ENCODE measurements around the gene BCAM.
"Not testable (repeated sequence)": the region's sequence is repeated elsewhere in the genome, so short reads cannot be mapped to it uniquely, and the experiment has no call there.

The BCAM gene, protein sequence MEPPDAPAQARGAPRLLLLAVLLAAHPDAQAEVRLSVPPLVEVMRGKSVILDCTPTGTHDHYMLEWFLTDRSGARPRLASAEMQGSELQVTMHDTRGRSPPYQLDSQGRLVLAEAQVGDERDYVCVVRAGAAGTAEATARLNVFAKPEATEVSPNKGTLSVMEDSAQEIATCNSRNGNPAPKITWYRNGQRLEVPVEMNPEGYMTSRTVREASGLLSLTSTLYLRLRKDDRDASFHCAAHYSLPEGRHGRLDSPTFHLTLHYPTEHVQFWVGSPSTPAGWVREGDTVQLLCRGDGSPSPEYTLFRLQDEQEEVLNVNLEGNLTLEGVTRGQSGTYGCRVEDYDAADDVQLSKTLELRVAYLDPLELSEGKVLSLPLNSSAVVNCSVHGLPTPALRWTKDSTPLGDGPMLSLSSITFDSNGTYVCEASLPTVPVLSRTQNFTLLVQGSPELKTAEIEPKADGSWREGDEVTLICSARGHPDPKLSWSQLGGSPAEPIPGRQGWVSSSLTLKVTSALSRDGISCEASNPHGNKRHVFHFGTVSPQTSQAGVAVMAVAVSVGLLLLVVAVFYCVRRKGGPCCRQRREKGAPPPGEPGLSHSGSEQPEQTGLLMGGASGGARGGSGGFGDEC

DNA sequence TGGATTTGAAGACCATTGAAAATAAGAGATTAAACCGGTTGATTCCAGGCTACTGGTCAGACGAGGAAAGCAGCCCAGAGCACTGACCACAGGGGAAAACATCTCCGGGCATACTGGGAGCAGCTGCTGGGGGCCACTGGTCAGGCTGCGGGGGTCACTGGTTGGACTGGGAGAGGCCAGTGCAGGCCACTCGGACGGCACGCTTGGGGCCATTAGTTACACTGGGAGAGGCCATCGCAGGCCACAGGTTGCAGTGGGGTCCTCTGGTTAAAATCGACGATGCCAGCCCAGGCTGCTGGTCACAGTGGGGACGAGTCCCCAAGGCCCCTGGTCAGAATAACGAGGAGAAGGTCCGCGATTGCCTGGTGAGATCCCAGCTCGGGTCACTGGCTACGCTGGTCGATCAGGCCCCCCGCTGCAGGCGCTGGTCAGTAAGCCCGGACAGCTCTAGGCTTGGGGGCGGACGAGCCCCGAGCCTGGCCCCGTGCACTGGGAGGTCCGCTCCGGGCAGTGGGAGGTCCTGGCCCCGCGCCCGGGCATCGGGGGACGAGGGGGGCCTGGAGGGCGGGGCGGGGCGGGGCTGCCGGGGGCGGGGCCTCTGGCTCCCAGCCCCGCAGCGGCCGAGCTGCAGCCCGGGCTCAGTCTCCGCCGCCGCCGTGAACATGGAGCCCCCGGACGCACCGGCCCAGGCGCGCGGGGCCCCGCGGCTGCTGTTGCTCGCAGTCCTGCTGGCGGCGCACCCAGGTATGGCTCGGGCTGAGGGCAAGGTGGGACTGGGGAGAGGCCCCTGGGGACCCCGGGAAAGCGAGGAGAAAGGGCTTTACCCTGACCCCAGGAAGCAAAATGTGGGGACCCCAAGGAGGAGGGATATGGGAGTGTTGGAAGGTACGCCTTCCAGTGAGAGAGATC is at the start of gene BCAM:
TSS of gene BCAM (plus strand) at position 641 of the 909 bp plus-strand sequence. CDS start at position 663, 22 bp downstream.
- no peak for DNase-seq

DNA sequence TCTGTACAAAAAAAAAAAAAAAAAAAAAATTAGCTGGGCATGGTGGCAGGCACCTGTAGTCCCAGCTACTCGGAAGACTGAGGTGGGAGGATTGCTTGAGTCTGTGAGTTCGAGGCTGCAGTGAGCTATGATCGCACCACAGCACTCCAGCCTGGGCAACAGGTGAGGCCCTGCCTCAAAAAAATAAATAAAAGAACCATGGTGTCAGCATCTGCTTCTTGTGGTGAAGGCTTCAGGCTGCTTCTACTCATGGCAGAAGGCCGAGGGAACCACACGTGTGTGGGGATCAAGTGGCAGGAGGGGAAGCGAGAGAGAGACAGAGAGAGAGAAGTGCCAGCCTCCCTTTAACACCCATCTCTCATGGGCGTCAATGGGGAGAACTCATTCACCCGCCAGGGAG is 46.9 kb upstream of the BCAM start:
- no peak for DNase-seq

DNA sequence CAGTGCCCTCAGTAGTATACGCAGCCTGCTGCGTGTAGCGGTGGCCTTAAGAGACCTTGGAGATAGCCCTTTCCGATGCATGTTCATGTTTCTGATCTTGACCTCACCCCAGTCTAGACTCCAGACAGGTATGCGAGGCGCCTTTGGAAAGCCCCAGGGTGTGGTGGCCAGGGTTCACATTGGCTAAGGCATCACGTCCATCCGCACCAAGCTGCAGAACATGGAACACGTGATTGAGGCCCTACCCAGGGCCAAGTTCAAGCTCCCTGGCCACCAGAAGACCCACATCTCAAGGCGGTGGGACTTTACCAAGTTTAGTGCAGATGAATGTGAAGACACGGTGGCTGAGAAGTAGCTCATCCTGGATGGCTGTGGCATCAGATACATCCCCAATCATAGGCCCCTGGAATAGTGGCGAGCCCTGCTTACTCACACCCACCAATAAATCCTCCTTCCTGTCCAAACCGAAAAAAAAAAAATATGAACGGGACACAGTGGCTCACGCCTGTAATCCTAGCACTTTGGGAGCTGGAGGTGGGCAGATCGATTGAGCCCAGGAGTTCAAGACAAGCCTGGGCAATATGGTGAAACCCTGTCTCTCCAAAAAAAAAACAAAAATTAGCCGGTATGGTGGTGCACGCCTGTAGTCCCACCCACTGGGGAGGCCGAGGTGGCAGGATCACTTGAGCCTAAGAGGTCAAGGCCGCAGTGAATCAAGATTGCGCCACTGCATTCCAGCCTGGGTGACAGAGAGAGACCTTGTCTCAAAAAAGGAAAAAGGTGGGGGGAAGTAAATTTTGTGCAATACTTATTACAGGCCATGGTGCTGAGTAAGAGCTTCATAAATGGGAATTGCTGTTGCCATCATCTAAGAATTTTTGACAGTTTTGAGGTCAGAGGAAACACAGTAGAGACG is 43.6 kb upstream of the BCAM start:
- DNase-seq = no peak

DNA sequence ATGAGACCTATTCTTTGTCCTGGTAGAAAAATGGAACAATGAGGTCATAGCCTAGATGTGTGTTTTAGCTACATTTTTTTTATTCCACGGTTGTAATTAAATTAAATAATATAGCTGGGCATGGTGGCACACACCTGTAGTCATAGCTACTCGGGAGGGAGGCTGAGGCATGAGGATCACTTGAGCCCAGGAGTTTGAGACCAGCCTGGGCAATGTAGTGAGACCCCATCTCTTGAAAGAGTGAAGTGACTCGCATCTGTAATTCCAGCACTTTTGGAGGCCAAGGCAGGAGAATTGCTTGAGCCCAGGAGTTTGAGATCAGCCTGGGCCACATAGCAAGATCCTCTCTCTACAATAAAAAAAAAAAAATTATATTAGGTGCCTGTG is 43.0 kb upstream of the BCAM start:
- DNase-seq = no peak

DNA sequence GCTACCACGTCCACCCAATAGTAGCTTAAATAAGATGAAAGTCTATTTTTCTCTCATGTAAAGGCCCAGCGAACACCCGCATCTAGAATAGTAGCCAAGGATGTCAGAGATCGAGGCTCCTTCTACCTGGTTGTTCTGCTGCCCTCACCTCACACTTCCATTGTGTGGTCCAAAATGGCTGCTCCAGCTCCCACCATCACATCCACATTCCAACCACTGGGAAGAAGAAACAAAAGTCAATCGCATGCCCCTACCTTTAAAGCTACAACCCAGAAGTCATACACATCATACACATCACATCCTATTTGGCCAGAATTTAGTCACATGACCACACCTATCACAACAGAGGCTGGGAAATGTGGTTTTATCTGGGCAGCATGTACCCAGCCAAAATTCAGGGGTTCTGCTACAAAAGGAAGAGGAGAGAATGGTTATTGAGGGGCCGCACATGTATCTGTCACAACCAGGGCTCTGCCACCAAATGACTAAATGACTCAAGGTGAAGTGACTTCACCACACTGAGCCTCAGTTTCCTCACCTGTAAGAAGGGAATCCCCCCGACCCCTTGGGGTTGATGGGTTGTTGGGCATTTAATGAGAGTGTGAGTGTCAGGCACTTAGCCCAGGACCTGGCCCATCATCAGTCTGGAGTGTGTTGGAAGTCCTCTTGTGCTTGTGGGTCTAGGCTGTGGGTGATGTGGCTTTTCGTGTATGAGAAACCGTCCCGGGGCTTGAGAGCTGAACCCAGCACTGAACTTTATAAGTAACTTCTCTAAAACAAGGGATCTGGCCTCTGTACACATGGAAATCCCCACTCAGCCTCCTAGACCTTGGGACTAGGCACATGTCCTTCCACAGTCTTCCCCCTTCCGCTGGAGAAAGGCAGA is 41.4 kb upstream of the BCAM start:
- no peak for DNase-seq

DNA sequence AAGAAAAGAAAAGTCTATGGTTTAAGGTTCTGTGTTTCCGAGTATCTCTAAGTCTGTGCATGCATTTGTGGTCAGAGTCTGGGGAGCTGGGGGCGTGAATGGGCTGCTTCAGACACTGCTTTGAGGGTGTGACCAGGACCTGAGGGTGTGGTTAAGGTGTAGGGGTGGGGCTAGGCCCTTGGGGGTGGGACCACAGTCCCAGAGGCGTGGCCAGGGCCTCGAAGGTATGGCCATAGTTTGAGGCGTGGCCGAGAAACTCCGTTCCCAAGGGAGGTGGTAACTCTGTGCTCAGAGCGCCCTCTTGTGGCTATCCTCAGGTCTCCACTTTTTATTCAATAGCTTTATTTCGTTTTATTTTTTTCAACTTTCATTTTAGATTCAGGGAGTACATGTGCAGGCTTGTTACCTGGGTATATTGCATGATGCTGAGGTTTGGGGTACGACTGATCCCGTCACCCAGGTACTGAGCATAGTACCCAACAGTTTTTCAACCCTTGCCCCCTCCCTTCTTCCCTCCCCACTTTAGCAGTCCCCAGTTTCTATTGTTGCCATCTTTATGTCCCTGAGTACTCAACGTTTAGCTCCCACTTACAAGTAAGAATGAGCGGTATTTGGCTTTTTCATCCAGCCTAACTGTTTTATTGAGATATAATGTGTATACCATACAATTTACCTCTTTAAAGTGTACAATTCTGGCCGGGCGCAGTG is 38.2 kb upstream of the BCAM start:
- DNase-seq = peak; percentile 97

DNA sequence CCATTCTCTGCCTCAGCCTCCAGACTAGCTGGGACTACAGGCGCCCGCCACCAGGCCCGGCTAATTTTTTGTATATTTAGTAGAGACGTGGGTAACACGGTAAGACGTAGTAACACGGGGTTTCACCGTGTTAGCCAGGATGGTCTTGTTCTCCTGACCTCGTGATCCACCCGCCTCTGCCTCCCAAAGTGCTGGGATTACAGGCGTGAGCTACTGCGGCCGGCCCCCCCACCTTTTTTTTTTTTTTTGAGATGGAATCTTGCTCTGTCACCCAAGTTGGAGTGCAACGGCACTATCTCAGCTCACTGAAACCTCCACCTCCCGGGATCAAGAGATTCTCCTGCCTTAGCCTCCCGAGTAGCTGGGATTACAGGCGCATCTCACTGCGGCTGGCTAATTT is 36.8 kb upstream of the BCAM start:
- DNase-seq = not testable (repeated sequence)

DNA sequence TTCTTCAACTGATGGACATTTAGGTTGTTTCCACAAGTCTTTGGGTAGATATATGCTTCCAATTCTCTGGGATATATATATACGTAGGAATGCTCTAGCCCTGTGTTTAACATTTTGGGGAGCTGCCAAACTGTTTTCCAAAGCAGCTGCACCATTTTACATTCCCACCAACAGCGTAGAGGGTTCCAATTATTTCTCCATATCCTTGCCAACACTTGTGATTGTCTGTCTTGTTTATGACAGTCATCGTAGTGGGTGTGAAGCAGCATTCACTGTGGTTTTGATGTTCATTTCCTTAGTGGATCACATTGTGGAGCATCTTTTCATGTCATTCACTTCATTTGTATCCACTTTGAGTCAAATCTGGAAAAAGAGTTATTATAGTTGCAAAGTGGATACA is 35.9 kb upstream of the BCAM start:
- DNase-seq = no peak

DNA sequence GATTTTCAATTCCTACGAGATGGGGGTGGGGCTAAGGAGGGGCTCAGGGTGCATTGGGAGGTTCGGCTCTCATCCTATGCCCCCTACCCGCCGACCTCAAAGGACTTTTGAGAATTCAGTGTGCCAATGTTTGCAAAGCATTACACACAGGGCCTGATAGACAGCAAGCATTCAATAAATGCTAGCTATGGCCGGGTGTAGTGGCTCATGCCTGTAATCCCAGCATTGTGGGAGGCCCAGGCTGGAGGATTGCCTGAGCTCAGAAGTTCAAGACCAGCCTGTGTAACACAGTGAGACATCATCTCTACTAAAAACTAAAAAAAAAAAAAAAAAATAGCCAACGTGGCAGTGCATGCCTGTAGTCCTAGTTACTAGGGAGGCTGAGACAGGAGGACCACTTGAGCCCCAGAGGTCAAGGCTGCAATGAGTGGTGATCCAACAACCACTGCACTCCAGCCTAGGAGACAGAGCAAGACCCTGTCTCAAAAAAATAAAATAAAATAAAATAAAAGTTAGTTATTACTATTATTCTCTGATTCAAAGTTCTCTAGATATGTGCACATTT is 33.1 kb upstream of the BCAM start:
- DNase-seq = no peak

DNA sequence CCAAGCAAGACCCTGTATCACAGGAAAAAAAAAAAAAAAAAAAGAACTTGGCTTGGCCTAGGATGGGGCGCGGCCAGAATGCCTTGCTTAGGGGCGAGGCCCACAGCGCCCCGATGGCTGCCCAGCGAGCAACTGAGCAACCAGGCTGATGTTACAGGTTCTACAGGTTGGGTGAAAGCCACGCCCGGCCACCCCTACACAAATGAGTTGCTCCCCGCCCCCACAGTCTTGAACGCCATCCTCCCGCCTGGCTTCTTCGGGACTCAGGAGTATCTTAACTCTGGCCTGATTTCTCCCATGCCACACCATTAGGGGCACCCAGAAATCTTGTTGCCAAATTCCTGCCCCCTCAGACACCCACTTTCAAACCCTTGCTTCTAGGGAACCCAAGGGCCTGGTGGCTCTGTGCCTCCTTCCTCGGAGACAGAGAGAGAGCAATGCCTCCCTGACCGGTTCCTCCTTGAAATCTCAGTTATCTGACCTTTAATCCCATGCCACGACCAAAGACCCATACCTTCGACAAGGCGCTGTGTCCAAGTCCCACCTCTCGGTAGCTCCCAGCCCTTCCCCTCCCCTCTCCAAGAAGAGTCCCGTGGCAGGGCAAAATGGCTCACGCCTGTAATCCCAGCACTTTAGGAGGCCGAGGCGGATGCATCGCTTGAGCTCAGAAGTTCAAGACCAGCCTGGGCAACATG is 32.4 kb upstream of the BCAM start:
- DNase-seq = no peak

DNA sequence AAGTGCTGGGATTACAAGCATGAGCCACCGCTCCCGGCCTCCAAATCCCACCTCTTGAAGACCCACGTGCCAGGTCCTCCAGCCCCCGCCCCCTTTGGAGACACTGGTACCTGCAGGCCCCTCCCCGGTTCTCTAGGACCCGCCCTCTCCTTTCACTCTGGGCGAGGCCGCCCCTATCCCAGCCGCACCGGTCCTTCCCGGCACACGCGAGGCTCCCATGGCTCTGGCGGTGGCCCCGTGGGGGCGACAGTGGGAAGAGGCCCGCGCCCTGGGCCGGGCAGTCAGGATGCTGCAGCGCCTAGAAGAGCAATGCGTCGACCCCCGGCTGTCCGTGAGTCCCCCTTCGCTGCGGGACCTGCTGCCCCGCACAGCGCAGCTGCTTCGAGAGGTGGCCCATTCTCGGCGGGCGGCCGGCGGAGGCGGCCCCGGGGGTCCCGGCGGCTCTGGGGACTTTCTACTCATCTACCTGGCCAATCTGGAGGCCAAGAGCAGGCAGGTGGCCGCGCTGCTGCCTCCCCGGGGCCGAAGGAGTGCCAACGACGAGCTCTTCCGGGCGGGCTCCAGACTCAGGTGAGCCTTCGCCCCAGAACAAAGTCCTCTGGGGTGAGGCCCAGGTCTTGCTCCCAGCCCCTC is 31.1 kb upstream of the BCAM start, which contains the start of gene CBLC:
TSS of gene CBLC (plus strand) at position 176 of the 633 bp plus-strand sequence. CDS start at position 218, 42 bp downstream.
- DNase-seq = no peak

DNA sequence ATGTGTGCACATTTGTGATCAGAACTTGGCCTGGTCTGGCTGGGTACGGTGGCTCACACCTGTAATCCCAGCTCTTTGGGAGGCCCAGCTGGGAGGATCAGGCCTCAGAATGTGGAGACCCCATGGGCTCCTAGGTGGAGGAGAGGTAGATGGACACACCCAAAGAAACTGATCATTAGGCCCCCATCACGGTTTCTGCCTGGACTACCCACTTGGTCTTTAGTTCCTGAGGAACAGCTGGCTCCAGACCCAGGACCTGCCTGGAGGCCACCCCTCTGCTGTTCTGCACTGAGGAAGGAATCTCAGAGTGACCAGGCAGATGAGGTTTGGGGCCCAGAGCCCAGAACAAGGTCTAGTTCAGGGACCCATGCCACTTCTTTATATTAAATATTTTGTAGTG is 29.8 kb upstream of the BCAM start:
- no peak for DNase-seq

DNA sequence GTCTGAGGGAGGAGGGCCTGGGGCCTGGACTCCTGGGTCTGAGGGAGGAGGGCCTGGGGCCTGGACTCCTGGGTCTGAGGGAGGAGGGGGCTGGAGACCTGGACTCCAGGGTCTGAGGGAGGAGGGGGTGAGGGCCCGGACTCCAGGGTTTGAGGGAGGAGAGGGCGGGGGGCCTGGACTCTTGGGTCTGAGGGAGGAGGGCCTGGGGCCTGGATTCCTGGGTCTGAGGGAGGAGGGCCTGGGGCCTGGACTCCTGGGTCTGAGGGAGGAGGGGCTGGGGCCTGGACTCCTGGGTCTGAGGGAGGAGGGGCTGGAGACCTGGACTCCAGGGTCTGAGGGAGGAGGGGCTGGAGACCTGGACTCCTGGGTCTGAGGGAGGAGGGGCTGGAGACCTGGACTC is 27.2 kb upstream of the BCAM start:
- DNase-seq = not testable (repeated sequence)

DNA sequence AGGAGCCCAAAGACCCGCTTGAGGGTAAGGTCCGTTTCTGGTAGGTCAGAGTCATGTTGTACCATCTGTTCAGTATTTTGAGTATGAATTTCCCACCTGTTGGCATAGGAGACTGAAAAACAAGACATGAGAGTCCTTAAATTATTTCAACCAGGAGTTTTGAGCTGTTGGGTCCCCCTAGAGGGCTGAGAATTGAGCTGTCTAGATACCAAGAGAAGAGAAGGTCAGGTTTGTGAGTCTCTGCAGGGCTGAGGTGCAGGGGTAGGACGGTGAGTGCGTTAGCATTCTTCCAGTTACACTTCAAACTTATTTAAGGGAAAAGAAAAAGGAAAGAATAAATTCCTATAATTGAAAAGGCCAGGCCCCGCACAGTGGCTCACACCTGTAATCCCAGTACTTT is 26.2 kb upstream of the BCAM start:
- no peak for DNase-seq

DNA sequence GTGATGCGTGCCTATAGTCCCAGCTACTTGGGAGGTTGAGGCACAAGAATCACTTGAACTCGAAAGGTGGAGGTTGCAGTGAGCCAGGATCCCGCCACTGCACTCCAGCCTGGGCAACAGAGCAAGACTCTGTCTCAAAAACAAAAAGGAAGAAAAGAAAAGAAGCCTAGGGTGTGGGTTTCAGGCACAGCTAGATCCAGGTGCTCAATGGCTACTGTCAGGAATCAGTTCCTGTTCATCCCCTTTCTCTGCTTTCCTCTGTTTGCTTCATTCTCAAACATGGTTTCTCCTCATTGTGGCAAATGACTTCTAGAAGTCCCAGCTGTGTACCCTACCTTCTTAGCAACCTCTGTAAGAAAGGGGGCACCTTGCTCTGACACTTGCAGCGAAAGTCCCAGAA is 25.4 kb upstream of the BCAM start:
- no peak for DNase-seq

DNA sequence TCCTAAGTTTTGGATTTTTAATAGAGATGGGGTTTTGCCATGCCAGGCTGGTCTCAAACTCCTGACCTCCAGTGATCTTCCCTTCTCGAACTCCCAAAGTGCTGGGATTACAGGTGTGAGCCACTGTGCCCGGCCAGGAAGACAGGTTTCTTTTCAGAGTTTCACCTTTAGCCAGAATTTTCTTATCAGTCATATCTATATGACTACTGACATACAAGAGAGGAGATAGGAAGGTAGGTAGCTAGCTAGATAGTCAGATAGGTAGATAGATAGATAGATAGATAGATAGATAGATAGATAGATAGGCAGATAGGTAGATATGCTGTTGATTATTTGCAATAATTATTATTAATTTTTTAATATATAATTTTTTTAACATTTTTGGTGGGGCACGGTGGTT is 23.6 kb upstream of the BCAM start:
- DNase-seq = no peak

DNA sequence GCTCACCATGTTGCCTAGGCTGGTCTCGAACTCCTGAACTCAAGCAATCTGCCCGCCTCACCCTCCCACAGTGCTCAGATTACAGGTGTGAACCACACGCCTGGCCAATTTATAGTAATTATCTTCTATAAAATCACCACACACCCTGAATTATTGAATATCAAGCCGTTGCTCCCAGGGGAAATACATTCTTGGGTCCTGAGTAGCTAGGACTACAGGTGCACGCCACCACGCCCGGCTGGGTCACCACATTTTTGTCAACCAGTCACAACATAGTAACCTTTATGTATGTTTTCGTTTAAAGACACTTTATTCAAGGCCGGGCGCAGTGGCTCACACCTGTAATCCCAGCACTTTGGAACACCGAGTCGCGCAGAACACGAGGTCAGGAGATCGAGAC is 22.9 kb upstream of the BCAM start:
- DNase-seq = no peak

DNA sequence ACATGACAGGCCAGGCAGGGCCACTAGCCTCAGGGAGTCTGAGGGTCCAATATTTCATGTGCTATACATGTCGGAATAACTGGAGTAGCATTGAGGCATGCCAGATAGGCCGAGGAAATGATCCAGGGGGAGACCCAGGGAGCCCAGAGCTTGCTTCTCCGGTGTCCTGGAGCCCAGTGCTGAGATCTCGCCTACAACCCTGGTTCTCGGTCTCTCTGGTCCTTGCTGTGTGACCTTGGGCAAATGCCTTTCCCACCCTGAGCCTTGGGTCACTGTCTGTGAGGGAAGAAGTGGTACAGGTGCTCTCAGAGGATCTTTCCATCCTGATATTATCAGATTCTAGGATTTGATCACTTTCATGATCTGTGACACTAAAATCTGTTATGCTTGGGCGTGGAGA is 19.9 kb upstream of the BCAM start:
- DNase-seq = no peak

DNA sequence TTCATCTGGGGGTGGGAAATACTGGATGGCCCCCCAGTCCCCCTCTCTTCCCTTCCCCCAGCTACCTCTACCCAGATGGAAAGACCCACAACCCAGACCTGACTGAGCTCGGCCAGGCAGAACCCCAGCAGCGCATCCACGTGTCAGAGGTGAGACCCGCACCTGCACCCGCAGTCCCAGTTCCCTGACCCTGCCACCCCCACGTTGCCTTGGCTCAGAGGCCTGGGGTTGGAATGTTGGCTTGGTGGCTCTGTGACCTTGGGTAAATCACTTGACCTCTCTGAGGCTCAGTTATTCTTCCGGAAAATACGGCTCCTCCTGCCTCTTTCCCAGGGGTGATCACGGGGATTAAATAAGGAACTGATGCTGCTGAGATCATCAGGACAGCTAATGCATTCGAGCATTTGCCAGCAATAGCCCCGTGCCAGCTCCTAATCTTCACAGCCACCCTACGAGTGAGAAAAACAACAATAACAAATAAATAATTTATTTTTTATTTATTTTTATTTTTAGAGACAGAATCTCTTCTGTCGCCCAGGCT is 18.9 kb upstream of the BCAM start:
- no peak for DNase-seq

Data from activated CD4-positive, alpha-beta T cell treated with anti-CD3 and anti-CD28 coated beads for 1 hour (primary cell).